Hematopoietic multipotent progenitor cell treated with erythropoietin and hydrocortisone succinate and interleukin-3 and kit ligand, for 17 days (in vitro differentiated cells): ENCODE measurements around the gene PHKG2.
"Not testable (repeated sequence)": the region's sequence is repeated elsewhere in the genome, so short reads cannot be mapped to it uniquely, and the experiment has no call there.

ENCODE experiments used
- DNase-seq: peaks from one replicate; pipeline ENCODE4 v3.0.0-alpha.2; 2015; ENCODE audit warnings: low spot score

The PHKG2 gene

GRCh38 chr16:30747799-30748633, at the start of gene PHKG2:
PHKG2 (plus strand) TSS chr16:30748425; CDS start chr16:30748821, 396 bp downstream.
- DNase-seq = peak; percentile 98

DNA sequence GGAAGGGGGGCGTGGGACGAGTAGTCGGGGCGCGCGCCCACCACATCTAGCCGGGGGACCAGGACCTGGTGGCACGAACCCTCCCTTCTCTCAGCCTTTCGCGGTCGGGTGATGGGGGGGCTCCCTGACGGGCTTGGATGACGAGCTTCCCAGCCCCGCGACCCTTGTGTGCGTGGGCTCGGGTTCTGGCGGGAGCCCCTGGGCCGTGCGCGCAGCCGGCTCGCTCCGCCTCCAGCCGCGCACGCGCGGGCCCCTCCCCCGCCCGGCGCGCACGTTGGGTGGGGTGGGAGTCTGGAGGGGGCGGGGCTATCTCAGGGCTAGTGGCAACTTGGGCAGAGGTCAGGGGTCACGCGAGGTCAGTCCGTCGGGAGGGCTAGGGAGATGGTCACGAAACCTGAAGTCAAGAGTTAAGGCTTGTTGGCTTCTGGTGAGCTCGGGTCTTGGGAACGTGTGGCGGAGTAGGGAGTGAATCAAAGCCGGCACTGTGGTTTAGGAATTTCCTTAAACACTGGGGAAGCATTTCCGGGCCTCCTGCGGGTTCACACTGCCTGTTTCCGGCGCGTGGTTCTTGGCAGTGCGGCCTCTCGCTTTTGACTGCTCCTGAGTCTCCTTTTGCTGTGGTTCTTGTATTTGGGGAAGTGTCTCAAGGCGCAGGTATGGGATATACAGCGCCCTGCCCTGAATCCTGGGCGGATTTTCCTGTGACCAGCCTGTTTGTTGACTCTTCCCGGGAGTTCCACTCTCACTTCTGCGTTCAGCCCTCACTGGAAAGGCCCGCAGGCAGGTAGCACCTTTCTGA, 49.2 kb upstream of the PHKG2 start, which contains the start of gene SRCAP:
TSS of gene SRCAP (plus strand) at position 356 of the 799 bp plus-strand sequence. CDS start 1,654 bp downstream, outside the sequence.
- DNase-seq = peak; percentile 87

DNA sequence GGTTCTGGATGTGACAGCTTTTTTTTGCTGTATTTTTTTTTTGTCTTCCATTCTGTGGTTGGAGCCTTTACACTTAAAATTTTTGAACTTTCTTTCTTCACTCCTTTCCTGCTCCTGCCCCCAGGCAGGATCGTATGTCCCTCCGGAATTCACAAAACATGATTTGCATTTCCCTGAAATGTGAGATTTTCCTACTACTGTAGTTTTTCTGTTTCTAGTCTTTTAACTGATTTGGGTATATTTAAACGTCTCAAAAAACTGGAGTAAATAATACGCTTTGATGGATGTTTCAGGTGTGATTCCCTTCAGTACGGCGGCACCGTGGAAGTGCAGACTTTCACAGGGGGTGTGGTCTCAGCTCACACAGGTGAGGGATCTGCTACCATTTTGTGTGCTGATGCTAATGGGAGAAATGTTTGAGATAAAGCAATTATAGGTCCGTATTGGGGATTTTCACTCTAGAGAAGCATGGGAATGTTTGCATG, 48.6 kb upstream of the PHKG2 start:
- DNase-seq = no peak

- DNase-seq = no peak
Measured at GRCh38 chr16:30700491-30700890, 47.7 kb upstream of the PHKG2 start.

GRCh38 chr16:30700971-30701370, 47.3 kb upstream of the PHKG2 start:
- DNase-seq = no peak

DNA sequence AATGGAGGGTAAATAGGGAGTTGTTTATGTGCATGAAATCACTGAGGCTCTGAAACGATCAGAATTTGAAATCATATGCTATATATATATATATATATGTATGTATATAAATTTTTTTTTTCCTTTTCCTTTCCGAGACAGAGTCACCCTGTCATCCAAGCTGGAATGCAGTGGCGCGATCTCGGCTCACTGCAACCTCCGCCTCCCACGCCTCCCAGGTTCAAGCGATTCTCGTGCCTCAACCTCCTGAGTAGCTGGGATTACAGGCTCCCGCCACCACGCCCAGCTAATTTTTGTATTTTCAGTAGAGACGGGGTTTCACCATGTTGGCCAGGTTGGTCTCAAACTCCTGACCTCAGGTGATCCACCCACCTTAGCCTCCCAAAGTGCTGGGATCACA, 45.2 kb upstream of the PHKG2 start:
- not testable (repeated sequence) for DNase-seq

GRCh38 chr16:30703971-30704370, 44.3 kb upstream of the PHKG2 start:
- DNase-seq = no peak

DNA sequence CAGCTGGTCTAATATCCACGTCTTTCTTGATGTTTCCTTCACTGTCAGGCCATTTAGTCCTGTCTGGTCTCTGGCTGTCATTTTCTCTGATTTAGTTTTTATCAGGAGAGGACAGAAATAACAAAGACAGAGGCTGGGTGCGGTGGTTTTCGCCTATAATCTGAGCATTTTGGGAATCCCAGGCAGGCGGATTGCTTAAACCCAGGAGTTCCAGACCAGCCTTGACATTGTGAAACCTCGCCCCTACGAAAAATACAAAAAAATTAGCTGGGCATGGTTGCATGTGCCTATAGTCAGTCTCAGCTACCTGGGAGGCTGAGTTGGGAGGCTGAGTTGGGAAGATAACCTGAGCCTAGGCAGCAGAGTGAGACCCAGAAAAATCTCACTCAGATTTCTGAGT, 42.2 kb upstream of the PHKG2 start:
- DNase-seq = no peak

DNA sequence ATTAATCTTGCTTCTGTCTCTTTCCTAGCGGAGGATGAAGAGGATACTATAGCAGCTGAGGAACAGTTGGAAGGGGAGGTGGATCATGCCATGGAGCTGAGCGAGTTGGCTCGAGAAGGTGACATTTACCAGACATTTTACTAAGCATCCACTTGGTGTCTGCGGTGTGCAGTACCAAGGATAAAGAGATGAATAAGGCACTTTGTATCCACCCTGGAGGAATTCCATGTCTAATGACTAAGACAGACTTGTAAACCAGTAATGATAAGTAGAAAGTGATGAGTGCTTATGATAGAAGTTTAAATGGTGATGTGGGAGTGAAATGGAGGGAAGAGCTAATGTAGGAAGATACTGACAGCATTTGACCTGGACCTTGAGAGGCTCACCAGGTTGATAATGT, 37.3 kb upstream of the PHKG2 start:
- DNase-seq = no peak

GRCh38 chr16:30711712-30712111, 36.5 kb upstream of the PHKG2 start:
- no peak for DNase-seq

GRCh38 chr16:30715750-30716445, 32.3 kb upstream of the PHKG2 start:
- no peak for DNase-seq

DNA sequence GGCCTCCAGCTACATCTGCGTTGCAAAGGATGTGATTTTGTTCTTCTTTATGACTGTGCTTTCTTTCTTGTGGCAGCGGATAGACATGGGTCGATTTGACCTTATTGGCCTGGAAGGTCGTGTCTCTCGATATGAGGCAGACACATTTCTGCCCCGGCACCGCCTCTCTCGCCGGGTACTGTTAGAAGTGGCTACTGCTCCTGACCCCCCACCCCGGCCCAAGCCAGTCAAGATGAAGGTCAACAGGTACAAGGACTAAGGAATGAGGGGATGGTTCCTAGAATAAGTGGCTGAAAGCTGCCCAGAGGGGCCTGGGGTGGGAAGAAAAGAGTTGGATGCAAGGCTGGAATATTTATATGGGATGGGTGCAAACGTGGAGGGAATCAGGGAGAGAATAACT, 28.1 kb upstream of the PHKG2 start:
- no peak for DNase-seq

- no peak for DNase-seq
Measured at GRCh38 chr16:30720694-30721093, 27.5 kb upstream of the PHKG2 start.

DNA sequence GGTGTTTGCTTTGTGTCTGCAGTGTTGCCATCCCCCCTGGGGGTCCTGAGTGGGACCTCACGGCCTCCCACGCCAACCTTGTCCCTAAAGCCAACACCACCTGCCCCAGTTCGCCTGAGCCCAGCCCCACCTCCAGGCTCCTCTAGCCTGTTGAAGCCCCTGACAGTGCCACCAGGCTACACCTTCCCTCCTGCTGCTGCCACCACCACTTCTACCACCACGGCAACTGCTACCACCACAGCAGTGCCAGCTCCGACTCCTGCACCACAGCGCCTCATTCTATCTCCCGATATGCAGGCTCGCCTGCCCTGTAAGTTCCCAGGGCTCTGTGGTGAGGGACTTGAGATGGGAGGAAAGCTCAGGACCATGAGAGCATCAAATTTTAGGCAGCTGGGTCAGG, 27.1 kb upstream of the PHKG2 start:
- no peak for DNase-seq

- no peak for DNase-seq
Measured at GRCh38 chr16:30721606-30722005, 26.6 kb upstream of the PHKG2 start.

DNA sequence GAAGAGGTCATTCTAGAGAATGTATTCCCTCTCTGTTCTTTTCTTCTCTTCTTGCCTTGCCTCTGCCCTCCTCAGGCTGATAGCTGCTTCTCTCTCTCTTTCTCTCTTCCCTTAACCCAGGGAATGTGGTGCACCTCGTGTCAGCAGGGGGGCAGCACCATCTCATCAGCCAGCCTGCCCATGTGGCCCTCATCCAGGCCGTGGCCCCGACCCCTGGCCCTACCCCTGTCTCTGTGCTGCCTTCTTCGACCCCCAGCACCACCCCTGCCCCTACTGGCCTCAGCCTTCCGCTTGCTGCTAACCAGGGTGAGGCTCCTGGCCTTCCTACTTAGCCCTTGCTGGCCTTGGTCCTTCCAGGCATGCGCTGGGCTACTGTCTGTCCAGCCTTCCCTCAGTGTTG, 25.8 kb upstream of the PHKG2 start:
- DNase-seq = no peak

DNA sequence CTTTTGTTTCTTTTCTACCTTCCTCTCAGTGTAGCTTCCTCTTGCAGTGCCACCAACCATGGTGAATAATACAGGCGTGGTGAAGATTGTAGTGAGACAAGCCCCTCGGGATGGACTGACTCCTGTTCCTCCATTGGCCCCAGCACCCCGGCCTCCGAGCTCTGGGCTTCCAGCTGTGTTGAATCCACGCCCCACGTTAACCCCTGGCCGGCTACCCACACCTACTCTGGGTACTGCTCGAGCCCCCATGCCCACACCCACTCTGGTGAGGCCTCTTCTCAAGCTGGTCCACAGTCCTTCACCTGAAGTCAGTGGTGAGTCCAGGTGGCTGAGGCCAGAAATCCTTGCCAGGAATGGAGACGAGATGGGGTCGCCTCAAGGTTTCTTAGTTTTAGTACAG, 25.3 kb upstream of the PHKG2 start:
- DNase-seq = no peak

GRCh38 chr16:30723725-30724355, 24.4 kb upstream of the PHKG2 start:
- DNase-seq = no peak

DNA sequence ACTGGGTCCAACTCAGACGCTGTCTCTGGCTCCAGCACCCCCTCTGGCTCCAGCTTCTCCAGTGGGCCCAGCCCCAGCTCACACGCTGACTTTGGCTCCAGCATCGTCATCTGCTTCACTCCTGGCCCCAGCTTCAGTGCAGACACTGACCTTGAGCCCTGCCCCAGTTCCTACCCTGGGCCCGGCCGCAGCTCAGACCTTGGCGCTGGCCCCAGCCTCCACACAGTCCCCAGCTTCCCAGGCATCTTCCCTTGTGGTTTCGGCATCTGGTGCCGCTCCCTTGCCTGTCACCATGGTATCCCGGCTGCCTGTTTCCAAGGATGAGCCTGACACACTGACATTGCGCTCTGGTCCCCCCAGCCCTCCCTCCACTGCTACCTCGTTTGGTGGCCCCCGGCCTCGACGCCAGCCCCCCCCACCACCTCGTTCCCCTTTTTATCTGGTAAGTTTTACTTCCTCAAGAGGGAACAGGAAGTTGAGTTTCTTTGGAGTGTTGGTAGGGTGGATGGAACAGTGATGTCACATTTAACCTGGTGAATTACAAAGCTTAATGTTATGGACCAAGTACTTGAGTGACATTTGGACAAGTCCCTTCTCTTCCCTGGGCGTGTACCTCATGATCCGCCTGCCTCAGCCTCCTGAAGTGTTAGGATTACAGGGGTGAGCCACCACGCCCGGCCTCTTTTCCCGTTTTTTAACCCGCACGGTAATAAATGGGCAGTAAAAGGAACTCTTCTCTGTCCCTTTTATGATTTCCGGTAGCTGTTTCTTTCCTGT, 23.4 kb upstream of the PHKG2 start:
- no peak for DNase-seq

DNA sequence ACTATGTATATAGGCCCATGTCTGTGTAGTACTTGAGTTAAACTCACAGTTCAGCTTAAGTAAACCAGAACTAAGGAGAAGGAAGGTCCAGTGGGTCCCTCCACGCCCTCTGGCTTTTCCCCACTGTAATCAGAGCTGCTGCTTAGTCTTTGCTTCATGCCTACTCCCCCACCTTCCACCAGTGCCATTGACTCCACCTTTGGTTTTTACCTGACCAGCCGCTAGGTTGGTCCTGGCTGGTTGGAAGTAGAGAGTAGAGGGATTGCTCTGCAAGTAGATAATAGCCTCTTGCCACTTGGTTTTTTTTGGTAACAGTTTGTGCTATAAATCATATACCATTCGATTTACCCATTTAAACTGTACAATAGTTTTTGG, 22.8 kb upstream of the PHKG2 start:
- DNase-seq = no peak

DNA sequence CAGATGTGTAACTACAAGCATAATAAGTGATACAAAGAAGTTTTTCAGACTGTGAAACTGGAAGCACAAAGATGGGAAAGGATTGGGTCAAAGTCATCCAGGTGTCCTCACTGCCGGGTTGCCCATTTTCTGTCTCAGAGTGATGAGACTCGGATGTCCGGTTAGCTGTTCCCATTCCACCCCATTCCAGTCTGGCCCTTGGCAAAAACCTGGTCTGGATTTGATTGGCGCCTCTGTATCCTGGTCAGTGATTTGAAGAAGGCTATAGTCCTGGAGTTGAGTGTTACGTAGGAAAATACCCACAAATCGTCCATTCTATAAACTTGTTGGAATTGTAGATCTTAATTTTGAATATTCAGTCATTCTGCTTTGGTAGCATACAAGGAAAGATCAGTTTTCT, 19.9 kb upstream of the PHKG2 start:
- DNase-seq = no peak
